Neural crest cell (in vitro differentiated cells): Measurements from ENCODE around the gene GPER1. TPM values are rescaled to one million over a fixed set of nuclear protein-coding genes. Genes with fewer than 3 reads are reported as not detected.

ENCODE experiments used
- DNase-seq: peaks from one replicate; pipeline ENCODE4 v3.0.0; 2021; ENCODE audit warnings: low read depth, mixed read lengths, low spot score
- H3K27ac Mint-ChIP-seq: one replicate; pipeline ENCODE4 v1.8.0; 2021; ENCODE audit warnings: mild to moderate bottlenecking, mixed read lengths; ENCODE audit not compliant: unreplicated experiment
- H3K27me3 Mint-ChIP-seq: 2 replicates; pipeline ENCODE4 v1.8.0; 2021; ENCODE audit warnings: low read depth, mild to moderate bottlenecking, mixed read lengths
- H3K36me3 Mint-ChIP-seq: 2 replicates; pipeline ENCODE4 v1.8.0; 2021; ENCODE audit warnings: low read depth, mild to moderate bottlenecking, mixed read lengths
- H3K4me1 Mint-ChIP-seq: 2 replicates; pipeline ENCODE4 v1.8.0; 2021; ENCODE audit warnings: mixed read lengths
- H3K4me3 Mint-ChIP-seq: one replicate; pipeline ENCODE4 v1.8.0; 2021; ENCODE audit warnings: mild to moderate bottlenecking, mixed read lengths
- H3K9me3 Mint-ChIP-seq: 2 replicates; pipeline ENCODE4 v1.8.0; 2021; ENCODE audit warnings: mixed read lengths
- CTCF ChIP-seq: fragments of 200-600 bp; sonication (generic); conservative IDR thresholded peaks from 2 replicates; pipeline ENCODE4 v1.5.0; 2021; ENCODE audit warnings: antibody characterized with exemption, mild to moderate bottlenecking
- total RNA-seq: library from RNA; stranded (reverse); gene quantifications from 2 replicates; pipeline ENCODE4 v1.2.1, GENCODE V29; 2021

The GPER1 gene
- total RNA-seq, 1 donor from 2014 or later: 0.91 TPM

GRCh38 chr7:1053002-1053411 is 34.9 kb upstream of the GPER1 start:
- Mint-ChIP-seq H3K27ac (peak overlapping the region; percentile 50), H3K9me3 (no peaks in the 10 kb centered on the region), H3K27me3 (no peaks in the 10 kb centered on the region), H3K36me3 (no peaks in the 10 kb centered on the region), H3K4me1 (peaks cover 4% of the 10 kb centered on the region), H3K4me3 (no peak overlapping the region)
- no peak for DNase-seq
- TF ChIP-seq CTCF: no peak

- no peaks in the 10 kb centered on the region for H3K9me3 Mint-ChIP-seq
- no peak for TF ChIP-seq CTCF
- no peaks in the 10 kb centered on the region for H3K36me3 Mint-ChIP-seq
- H3K27me3 Mint-ChIP-seq: no peaks in the 10 kb centered on the region
- no peak overlapping the region for H3K4me3 Mint-ChIP-seq
- DNase-seq: no peak
- no peak overlapping the region for H3K27ac Mint-ChIP-seq
- H3K4me1 Mint-ChIP-seq: peaks cover 8% of the 10 kb centered on the region
Measured at GRCh38 chr7:1053816-1054370, 34.0 kb upstream of the GPER1 start.

- TF ChIP-seq CTCF: no peak
- DNase-seq: no peak
- H3K27me3 Mint-ChIP-seq: no peaks in the 10 kb centered on the region
- peaks cover 10% of the 10 kb centered on the region for H3K4me1 Mint-ChIP-seq
- no peak overlapping the region for H3K4me3 Mint-ChIP-seq
- H3K27ac Mint-ChIP-seq: peak overlapping the region; percentile 91
- no peaks in the 10 kb centered on the region for H3K36me3 Mint-ChIP-seq
- no peaks in the 10 kb centered on the region for H3K9me3 Mint-ChIP-seq
Measured at GRCh38 chr7:1054438-1054837, 33.5 kb upstream of the GPER1 start.

GRCh38 chr7:1054861-1055450 is 33.0 kb upstream of the GPER1 start:
- Mint-ChIP-seq H3K27ac (peak overlapping the region; percentile 91), H3K4me3 (no peak overlapping the region), H3K9me3 (no peaks in the 10 kb centered on the region), H3K4me1 (peaks cover 10% of the 10 kb centered on the region), H3K36me3 (no peaks in the 10 kb centered on the region), H3K27me3 (no peaks in the 10 kb centered on the region)
- no peak for TF ChIP-seq CTCF
- DNase-seq: no peak

GRCh38 chr7:1055491-1055955 is 32.4 kb upstream of the GPER1 start:
- Mint-ChIP-seq H3K4me1 (peaks cover 10% of the 10 kb centered on the region), H3K36me3 (no peaks in the 10 kb centered on the region), H3K9me3 (no peaks in the 10 kb centered on the region), H3K27me3 (no peaks in the 10 kb centered on the region), H3K4me3 (no peak overlapping the region), H3K27ac (no peak overlapping the region)
- no peak for DNase-seq
- TF ChIP-seq CTCF: no peak
